ENCODE measurements around the gene SMURF1. TPM values are rescaled to one million over a fixed set of nuclear protein-coding genes. Genes with fewer than 3 reads are reported as not detected.

The SMURF1 gene
- total RNA-seq, 1 donor from 2014 or later = 16.9 TPM

DNA sequence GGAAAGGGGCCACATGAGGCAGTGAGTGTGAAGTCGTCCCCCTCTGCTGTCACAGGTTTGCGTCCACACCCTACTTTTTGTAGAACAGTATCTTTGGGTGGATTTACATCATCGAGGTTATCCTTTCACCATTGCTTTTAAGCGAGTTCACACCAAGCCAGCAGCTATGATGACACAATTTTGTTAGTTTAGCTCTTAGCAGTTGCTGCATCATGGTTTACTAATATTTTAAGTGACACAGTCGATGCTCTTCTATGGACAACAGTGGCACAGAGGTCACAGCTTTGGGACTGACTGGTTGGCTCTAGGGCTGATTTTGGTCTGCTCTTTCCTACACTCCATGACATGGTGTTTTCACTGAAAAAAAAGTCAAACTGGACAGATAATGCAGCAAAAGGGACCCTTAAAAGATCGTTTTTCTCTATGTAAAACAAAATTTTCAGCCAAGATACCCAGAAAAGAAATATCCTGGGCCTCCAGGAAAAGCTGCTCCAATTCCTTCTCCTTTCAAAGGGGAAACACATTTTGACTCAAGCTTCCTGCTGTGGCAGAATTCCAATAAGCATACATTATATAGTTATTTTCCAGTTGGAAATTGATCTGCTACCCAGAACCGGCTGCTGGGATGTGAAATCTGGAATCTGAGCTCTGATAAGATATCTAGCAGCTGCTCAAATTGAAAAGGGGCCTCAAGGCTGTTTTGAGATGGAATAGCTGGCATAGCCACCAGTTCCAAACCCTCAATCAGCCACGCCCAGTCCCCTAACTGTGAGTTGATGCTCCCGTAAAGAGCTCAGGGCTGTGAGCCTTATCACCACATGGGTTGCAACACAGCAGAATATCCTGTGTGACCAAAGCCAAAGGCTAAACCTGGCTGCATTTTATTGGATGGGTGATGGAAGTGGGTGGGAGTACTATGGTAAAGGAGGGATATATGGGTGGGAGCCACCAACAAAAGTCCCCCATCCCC, 114.2 kb downstream of the SMURF1 start:
- DNase-seq (ENCODE audit: low read depth in 2 of 2) = peak; percentile 62 to 76

DNA sequence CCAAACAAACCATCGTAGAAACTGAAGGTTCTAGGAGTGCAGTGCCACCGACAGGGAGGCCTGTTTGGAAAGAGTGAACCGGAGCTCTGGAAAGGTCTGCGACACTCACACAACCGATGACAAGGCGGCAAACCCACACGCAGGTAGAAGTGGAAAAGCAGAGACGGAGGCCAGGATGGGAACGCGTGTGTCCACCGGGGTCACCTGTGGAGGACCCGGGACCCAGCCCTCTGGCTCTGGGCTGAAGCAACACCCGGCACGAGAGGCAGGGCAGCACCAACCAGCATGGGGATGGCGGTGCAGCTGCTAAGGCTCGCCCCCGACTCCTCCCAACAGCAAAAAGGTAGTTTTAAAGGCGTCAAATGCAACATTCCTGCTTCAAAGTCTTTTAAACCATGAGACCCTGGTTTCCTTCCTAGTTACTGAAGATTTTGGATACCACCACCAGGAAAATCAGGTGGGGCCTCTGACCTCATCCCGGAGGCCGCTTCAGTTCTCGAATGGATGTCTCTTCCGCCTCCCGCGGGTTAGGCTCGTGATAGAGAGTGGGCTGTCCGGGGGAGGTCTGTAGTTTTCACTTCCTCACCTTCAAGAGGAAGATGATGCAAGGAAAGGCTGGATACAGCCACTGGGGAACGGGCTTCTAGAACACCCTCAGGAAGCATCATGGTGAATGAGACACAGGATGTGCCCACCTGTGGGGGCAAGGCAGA, 115.5 kb downstream of the SMURF1 start:
- DNase-seq (ENCODE audit: low read depth in 2 of 2) = no peak

DNA sequence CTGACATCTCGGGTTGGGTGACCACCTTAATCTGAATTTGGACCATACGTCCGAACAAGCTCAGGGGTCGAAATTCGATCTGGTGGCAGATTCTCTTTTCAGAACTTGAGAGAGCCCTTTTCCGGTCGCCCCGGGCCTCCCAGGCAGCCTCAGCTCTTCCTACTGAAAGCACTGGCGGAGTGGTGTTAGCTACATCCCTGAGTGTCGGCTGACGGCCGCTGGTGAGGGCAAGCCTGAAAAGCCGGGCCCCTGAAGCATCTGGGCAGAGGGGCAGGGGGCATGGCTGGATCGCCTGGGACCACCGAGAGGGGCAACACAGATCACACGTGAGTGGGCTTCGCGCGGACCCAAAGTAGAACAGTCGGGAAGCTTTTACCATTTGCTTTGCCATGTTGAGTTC, 116.1 kb downstream of the SMURF1 start:
- DNase-seq (ENCODE audit: low read depth in 2 of 2) = no peak

DNA sequence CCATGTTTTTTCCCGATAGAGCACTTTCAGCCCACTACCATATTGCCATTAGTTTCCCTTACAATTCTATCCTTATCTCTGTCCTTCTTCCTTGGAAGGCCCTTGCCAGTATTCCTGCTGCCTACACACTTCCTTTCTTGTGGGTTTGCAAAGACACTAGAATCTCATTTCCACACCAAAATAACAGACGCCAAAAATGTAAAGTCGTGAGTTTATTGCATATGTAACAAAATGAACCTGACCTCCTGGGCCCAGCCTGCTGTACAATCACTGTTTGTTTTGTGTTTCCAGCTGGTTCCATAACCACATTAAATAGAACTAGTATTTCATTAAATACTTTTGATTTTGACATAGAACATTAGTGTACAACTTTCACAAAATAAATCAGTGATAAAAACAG, 116.7 kb downstream of the SMURF1 start:
- no peak for DNase-seq (ENCODE audit: low read depth in 2 of 2)

DNA sequence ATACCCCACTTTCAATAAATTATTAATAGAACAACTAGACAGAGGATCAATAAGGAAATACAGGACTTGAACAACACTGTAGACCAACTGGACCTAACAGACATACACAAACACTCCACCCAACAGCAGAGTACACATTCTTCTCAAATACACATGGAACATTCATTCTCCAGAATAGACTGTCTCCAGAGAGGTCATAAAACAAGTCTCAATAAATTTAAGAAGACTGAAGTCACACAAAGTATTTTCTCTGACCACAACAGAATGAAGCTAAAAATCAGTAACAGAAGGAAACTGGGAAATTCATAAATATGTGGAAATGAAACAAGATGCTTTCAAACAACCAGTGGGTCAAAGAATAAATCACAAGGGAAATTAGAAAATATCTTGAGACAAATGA, 119.8 kb downstream of the SMURF1 start:
- no peak for DNase-seq (ENCODE audit: low read depth in 2 of 2)

DNA sequence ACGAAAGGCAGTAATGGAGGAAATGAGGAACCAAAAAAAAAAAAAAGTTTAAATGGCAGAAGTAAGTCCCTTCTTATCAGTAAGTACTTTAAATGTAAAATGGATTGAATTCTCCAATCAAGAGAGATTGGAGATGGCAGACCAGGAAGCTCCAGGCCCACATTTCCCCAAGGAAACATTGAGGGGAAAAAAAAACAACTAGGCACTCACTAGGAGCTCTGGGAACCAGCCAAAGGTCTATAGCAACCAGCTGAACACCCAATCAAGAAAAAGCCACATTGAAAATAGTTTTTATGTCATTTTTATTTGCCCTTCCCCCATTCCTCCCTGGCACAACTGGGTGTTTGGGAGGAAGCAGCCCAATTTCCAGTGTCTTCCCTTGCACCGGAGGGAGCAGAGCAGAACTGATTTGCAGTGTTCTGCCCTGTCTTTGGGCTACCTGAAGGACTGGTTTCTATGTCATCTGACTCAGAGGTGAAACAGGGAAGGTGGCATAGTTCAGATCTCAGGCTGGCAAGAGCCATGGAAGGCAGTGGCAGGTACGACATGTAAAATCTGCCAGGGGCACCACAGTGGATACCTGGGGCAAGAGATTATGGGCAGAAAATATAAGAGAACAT, 121.9 kb downstream of the SMURF1 start:
- no peak for DNase-seq (ENCODE audit: low read depth in 2 of 2)

DNA sequence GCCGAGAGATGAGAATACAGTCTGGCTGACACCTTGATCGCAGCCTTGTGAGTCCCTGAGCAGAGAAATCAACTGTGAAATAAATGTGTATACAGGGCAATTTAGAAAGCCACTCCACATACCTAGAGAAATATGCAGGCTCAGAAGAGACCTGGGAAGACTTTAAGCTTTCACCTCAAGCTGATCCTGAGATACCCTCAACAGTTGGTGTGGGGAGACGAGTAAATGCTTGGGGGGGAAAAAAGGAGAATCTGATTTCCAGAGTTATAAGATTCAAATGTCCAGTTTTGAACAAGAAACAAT, 123.5 kb downstream of the SMURF1 start:
- DNase-seq (ENCODE audit: low read depth in 2 of 2) = no peak

DNA sequence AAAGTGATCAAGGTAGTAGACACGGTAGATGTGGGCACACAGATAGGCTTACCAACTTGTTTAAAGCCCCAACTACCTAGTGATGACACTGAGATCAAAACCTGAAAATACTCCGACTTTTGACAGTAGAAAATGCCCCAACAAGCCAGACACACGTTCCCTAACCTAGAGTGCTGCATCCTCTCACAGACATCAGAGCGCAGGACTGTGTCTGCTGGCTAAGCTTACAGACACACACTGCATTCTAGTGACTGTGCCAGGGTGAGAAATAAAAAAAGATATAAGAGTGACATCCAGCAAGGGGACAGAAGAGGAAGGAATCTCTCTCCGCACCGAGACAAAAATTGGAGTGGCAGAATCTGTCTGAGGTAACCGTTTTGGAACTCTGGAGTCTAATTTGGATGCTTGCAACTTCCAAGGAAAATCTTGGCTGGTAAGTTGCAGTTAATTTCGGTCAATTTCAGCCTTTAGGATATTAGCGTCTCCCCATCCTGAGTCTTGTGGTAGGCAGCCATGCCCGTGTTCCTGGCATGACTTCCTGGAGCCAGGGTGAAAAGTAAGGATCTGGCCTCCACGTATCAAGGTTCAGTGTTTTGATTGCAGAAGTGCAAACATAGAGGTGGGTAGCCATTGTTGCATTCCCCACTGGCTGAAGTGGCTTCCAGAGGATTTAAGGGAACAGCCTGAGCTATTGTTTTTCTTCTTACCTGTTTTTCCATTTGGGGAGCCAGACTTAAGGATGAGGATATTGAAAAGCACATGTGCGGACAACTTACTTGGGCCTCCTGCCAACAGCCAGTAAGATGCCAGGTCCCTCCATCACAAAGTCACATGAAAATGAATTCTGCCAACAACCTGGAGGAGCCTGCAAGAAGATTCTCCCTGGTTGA, 124.1 kb downstream of the SMURF1 start:
- no peak for DNase-seq (ENCODE audit: low read depth in 2 of 2)

DNA sequence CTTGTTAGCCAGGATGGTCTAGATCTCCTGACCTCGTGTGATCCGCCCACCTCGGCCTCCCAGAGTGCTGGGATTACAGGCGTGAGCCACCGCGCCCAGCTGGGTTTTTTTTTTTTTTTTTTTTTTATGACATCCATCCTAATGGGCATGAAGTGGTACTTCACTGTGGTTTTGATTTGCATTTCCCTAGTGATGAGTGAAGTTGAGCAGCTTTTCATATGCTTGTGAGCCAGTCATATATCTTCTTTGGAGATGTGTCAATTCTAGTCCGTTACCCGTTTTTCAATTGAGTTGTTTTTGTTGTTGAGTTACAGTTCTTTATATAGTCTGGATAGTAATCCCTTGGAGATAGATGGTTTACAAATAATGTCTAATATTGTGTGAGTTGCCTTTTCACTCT, 127.7 kb downstream of the SMURF1 start:
- no peak for DNase-seq (ENCODE audit: low read depth in 2 of 2)

DNA sequence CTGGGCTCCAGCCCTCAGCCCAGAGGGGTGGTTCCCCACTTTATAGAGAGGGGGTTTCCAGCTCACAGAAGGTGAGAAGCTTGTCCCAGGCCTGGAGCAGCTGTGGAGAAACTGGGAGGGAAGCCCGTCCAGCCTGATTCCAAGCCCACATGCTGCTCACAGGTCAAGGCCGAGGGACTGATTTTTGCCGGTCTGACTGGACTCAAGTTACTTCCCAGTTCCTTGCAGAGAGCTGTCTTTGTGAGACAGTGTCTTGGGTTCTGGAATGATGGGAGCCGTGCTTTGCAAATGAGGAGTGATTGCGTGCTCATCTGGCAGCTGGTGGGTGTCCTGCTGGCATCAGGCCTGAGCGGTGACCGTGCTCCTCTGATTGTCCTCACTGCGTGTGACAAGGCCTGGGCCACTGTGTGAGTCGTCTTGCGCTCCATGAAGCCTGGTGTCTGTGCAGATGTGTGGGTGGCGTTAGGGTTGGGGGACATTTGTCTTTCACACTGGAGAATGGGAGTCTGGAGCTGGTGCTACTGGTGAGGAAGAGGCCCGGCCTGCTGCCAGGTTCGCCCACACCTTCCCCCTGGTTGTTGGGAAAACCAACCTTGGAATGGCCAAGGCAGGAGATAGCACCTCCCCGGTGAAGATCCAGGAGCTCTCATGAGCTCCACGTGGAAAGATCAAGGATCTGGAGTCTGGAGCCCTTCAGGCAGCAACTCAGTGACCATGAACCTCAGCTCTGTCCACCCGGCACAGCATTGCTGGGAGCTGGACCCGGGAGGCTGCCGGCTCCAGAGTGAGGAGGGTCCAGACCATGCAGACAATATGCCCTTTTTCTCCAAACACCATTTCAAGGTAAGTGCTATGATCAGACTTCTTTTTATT, 129.6 kb downstream of the SMURF1 start:
- no peak for DNase-seq (ENCODE audit: low read depth in 2 of 2)

DNA sequence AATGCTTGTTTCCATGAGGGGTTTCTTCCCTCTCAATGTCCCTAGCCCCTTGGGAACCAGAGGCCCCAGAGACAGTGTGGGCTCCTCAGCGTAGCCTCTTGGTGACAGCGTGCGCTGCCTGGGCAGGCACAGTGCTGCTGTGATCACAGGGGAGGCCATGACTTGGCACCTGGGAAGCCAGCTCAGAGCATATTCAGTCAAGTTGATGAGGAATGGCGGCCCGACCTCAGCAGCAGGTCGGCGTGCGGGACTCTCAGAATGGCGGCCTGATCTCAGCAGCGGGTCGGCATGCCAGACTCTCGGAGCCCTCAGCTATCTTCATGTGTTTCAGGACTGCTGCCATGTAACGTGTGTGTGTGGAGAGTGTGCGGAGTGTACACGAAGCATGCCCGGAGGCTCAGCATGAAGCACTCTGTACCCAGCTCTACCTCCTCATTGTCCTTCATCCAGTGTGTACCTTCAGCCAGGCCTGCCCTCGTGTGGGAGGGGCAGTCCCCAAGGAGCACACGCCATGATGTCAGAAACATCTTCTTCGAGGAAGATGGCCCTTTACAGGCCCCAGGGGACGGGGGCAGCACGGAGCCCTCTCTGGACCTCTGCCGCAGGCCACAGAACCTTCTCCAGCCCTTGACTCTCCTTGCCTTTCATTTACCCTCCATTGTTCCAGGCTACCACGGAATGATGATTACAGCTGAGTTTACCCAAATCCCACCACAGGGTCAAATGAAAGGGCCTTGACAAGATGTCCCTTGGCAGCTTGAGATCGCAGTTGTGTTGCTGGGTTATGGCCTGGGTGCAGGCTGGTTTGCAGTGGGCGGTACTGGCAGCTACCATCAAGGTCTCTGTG, 130.4 kb downstream of the SMURF1 start:
- DNase-seq (ENCODE audit: low read depth in 2 of 2) = no peak

DNA sequence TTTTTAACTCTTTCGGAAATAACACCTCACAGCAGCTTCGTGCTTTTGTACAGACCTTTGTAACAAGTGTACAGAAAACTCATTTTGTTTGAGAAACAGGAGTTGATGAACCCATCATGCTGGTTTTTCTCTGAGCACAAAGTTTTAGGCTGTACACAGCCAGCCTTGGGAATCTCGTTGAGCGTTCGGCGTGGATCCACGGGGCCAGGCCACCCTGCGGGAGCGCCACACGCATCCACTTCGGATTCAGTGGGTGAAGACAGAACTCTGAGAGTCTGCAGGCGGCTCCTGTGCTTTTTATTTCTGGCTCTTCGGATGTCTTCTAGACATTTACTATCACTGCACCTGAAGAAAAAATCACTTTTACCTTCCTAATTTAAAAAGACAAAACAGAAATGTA, 131.2 kb downstream of the SMURF1 start:
- DNase-seq (ENCODE audit: low read depth in 2 of 2) = no peak

DNA sequence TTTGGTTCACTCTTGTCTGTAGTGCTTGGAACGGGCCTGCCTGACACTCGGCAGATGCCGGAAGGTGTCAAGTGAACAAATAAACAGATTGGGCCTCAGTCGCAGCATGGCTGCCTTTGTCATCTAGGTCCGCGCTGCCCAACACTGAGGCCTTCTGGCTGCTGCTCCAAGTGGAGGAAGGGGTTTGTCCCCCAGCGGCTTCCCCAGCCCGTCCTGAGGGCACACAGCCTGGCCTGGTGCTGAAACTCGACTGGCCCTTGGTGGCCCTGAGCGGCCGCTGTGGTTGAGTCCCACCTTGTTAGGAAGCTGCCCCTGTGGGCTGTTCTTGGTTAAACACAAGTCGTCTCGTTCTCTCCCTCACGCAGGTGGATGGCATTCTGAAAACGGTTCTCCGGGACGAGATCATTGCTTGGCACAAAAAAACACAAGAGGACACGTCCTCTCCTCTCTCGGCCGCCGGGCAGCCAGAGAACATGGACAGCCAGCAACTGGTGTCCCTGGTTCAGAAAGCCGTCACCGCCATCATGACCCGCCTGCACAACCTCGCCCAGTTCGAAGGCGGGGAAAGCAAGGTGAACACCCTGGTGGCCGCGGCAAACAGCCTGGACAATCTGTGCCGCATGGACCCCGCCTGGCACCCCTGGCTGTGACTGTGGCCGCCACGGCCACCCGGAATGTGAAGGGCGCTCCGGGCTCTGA, 132.1 kb downstream of the SMURF1 start:
- DNase-seq (ENCODE audit: low read depth in 2 of 2) = no peak

DNA sequence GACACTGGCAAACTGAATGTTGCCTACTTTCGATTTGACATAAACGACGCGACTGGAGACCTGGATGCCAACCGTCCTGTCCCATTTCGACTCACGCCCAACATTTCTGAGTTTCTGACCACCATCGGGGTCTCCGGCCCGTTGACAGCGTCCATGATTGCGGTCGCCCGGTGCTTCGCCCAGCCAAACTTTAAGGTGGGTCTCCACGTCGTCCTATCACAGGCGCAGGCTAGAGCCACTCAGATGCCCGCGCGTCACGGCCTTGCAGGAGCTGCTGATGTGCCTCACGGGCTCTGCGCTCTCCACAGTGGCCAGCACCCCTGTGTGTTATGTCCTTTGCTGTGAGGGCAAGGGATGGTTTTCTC, 132.6 kb downstream of the SMURF1 start:
- no peak for DNase-seq (ENCODE audit: low read depth in 2 of 2)

DNA sequence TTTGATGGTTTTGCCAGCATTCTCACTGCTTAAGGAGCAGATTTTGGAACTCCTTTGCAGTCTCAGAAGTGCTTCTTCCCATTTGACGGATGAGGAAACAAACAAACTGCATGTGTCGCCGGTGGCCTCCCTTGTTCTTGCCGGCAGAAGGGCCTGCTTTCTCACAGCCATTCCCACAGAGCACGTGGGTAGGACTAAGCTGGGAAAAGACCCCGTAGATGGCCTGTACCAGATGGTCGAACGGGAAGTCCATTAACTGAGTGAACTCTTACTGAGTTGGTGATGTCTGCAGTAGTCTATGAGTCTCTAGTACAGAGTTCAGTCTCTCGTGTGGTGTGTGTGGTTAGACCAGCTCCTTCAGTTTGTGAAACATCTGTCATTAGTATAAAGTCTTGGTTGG, 133.6 kb downstream of the SMURF1 start:
- DNase-seq (ENCODE audit: low read depth in 2 of 2) = no peak

DNA sequence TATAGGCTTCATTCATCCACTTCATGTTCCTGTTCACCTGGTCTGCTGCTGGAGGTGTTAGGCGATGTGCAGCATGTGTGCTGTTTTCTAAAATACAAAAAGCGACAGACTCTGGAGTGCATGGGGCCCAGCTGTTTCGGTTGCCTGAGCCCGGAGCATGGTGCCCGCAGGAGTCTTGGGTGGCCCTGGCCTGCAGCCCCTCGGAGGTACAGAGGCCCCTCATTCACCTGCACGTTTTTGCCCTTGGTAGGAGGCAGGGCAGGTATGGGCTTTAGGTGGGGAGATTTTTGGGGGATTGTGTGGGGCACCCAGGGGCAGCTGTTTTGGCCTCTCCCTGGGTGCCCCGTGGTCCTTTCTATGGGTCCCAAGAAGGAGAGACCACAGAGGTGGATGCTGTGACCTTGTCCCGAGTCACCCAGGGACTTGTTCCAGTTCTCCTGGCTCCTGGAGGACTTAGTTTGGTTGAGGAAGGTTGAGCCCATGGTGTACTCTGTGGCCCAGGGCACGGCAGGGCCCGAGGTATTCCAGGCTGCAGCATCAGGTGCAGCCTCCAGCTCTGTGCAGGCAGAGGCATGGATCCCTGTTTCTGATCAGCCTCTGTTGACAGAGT, 134.9 kb downstream of the SMURF1 start:
- DNase-seq (ENCODE audit: low read depth in 2 of 2) = no peak

DNA sequence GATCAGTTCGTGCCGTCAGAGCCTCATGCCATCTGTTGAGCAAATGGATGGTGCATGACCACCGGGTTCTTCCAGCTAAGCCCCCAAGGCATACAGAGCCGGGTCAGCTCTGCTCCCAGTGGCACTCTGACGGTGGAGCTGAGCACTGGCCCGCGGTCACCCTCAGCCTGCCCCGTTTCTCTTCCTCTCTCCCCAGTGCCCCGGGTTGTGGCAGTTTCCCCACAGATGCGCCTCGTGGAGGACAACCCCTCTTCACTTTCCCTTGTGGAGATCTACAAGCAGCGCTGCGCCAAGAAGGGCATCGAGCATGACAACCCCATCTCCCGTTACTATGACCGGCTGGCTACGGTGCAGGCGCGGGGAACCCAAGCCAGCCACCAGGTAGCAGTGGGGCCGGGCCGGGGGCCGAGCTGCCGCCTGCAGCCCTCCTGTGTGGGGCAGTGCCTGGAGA, 135.7 kb downstream of the SMURF1 start:
- DNase-seq (ENCODE audit: low read depth in 2 of 2) = no peak

DNA sequence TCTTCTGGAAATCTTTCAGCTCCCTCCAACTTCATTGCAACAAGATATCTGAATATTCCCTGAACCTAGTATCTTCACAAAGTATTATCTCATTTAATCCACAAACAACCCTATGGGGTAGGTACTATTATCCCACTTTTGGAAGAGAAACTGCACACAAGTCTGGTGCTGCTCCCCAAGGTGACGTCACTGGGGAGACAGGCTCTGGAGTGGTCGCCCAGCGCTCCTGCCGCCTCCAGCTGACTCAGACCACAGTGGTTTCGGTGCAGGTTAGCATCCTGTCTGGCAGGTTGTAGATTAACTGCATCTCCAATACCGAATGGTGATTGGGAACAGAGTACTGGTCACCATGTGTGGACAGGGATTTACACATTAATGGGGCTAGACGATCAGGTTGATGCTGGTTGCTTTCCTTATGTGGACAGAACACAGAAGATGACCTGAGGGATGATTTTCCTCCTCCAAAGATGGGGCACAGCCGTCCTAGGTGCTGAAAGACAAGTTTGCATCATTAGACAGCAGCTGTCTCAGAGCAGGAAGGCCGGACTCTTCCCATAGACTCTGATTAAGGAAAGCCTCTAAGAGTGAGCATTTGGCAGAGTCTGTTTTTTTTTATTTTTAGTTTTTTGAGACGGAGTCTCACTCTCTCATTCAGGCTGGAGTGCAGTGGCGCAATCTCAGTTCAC, 137.0 kb downstream of the SMURF1 start:
- DNase-seq (ENCODE audit: low read depth in 2 of 2) = no peak
